Measurements from ENCODE around the gene RTL5.

RTL5 gene

GRCh38 chrX:72130156-72130761, 1.5 kb downstream of the RTL5 start:
- no peak for DNase-seq (ENCODE audit: low read depth, low spot score)

- no peak for DNase-seq (ENCODE audit: low read depth, low spot score)
These were observed 2.1 kb downstream of the RTL5 start for GRCh38 chrX:72129661-72130060.

GRCh38 chrX:72128881-72129280, 2.8 kb downstream of the RTL5 start:
- no peak for DNase-seq (ENCODE audit: low read depth, low spot score)

GRCh38 chrX:72128183-72128834, 3.4 kb downstream of the RTL5 start:
- no peak for DNase-seq (ENCODE audit: low read depth, low spot score)

GRCh38 chrX:72127332-72127731, 4.4 kb downstream of the RTL5 start:
- DNase-seq (ENCODE audit: low read depth, low spot score) = no peak

- no peak for DNase-seq (ENCODE audit: low read depth, low spot score)
These were observed 5.1 kb downstream of the RTL5 start for GRCh38 chrX:72126539-72127140.

- DNase-seq (ENCODE audit: low read depth, low spot score) = no peak
These were observed 5.7 kb downstream of the RTL5 start for GRCh38 chrX:72126048-72126415.

- no peak for DNase-seq (ENCODE audit: low read depth, low spot score)
These were observed 6.2 kb downstream of the RTL5 start for GRCh38 chrX:72125331-72126047.

GRCh38 chrX:72124540-72125201, 7.0 kb downstream of the RTL5 start:
- no peak for DNase-seq (ENCODE audit: low read depth, low spot score)

GRCh38 chrX:72123471-72124185, 8.1 kb downstream of the RTL5 start:
- no peak for DNase-seq (ENCODE audit: low read depth, low spot score)

GRCh38 chrX:72122621-72123337, 8.9 kb downstream of the RTL5 start:
- DNase-seq (ENCODE audit: low read depth, low spot score) = no peak

- DNase-seq (ENCODE audit: low read depth, low spot score) = no peak
These were observed 10.3 kb downstream of the RTL5 start for GRCh38 chrX:72121383-72121782.

- DNase-seq (ENCODE audit: low read depth, low spot score) = no peak
These were observed 10.9 kb downstream of the RTL5 start for GRCh38 chrX:72120837-72121236.

GRCh38 chrX:72117636-72118210, 14.0 kb downstream of the RTL5 start:
- DNase-seq (ENCODE audit: low read depth, low spot score) = no peak

- DNase-seq (ENCODE audit: low read depth, low spot score) = no peak
These were observed 16.3 kb downstream of the RTL5 start for GRCh38 chrX:72115380-72115779.

- no peak for DNase-seq (ENCODE audit: low read depth, low spot score)
These were observed 16.9 kb downstream of the RTL5 start for GRCh38 chrX:72114807-72115206.

- no peak for DNase-seq (ENCODE audit: low read depth, low spot score)
These were observed 17.4 kb downstream of the RTL5 start for GRCh38 chrX:72114306-72114705.

- no peak for DNase-seq (ENCODE audit: low read depth, low spot score)
These were observed 18.3 kb downstream of the RTL5 start for GRCh38 chrX:72113461-72113860.

GRCh38 chrX:72110876-72111708, 20.6 kb downstream of the RTL5 start:
- no peak for DNase-seq (ENCODE audit: low read depth, low spot score)
